SH-SY5Y (cell line): ENCODE data around the gene NOM1.

Experiments used
- GATA2 ChIP-seq: IDR thresholded peaks from 2 replicates; pipeline ENCODE4 v1.6.1; 2011; ENCODE audit warnings: mild to moderate bottlenecking, low read depth, low read length
- GATA3 ChIP-seq: IDR thresholded peaks from 2 replicates; pipeline ENCODE4 v1.6.1; 2011; ENCODE audit warnings: low read depth, mild to moderate bottlenecking, low read length, moderate library complexity

GRCh38 chr7:156949541-156950380 lies at the start of gene NOM1:
- TF ChIP-seq GATA3 (no peak), GATA2 (no peak)
